Esophagus (tissue), 2 donors: ENCODE measurements around the gene ZNF557. TPM values are rescaled to one million over a fixed set of nuclear protein-coding genes. Genes with fewer than 3 reads are reported as not detected.
A peak's percentile ranks its signal among the peaks of the same experiment; 100 is the strongest.

Experiments
- H3K27ac ChIP-seq, 2 donors: one replicate each; pipeline ENCODE4 v1.5.1; 2013; ENCODE audit warnings: low read depth in 2 of 2, mild to moderate bottlenecking in 2 of 2, inconsistent platforms in 1 of 2, low read length in 1 of 2, moderate library complexity in 1 of 2
- H3K27me3 ChIP-seq, 2 donors: one replicate each; pipeline ENCODE4 v1.6.1; 2013; ENCODE audit warnings: low read length in 2 of 2, control low read depth in 1 of 2, mild to moderate bottlenecking in 1 of 2; ENCODE audit not compliant: insufficient read depth in 2 of 2, control insufficient read depth in 1 of 2
- H3K36me3 ChIP-seq, 2 donors: one replicate each; pipeline ENCODE4 v1.6.1; 2013; ENCODE audit warnings: low read length in 1 of 2; ENCODE audit not compliant: control insufficient read depth in 2 of 2, insufficient read depth in 2 of 2
- H3K4me1 ChIP-seq, 2 donors: one replicate each; pipeline ENCODE4 v1.6.1; 2013; ENCODE audit warnings: low read length in 1 of 2; ENCODE audit not compliant: control insufficient read depth in 2 of 2, insufficient read depth in 2 of 2
- H3K4me3 ChIP-seq, 2 donors: one replicate each; pipeline ENCODE4 v1.5.1; 2013; ENCODE audit warnings: low read length in 2 of 2, mild to moderate bottlenecking in 2 of 2, low read depth in 1 of 2, moderate library complexity in 1 of 2
- H3K9me3 ChIP-seq, 2 donors: one replicate each; pipeline ENCODE4 v1.6.1; 2013; ENCODE audit warnings: mild to moderate bottlenecking in 2 of 2, low read depth in 1 of 2, low read length in 1 of 2, moderate library complexity in 1 of 2; ENCODE audit not compliant: control insufficient read depth in 2 of 2, insufficient read depth in 1 of 2
- WGBS, 2 donors: extraction: QIAGEN DNeasy Blood & Tissue Kit; methylation state at CpG; one replicate each; pipeline ENCODE4 v1.1.7; 2013; 5-methylcytosine and 5-hydroxymethylcytosine counted together
- polyA plus RNA-seq, 2 donors: library from polyadenylated mRNA; stranded (reverse); fragments of 200-250 nt; gene quantifications; one replicate each; pipeline ENCODE4 v1.2.3, GENCODE V29; 2013
- donor health status: healthy with polysubstance abuse.
- donor health status: Bipolar disorder and iron deficiency.

The ZNF557 gene
- polyA plus RNA-seq, 2 donors, result 1.7 to 2.4 TPM

- Histone ChIP-seq H3K27me3 (no peaks in the 10 kb centered on the region), H3K4me3 (peak overlapping the region; percentile 71 to 76), H3K36me3 (peaks cover 2 to 9% of the 10 kb centered on the region in 2 donors), H3K9me3 (peaks cover 0 to 3% of the 10 kb centered on the region in 2 donors), H3K4me1 (peaks cover 0 to 2% of the 10 kb centered on the region in 2 donors), H3K27ac (peak overlapping the region; percentile 84 to 90)
- 0 to 1% methylated on average over 12 of the region's 12 CpGs for WGBS, 2 donors
Measured at GRCh38 chr19:7069904-7070226, 362 bp downstream of the ZNF557 start.

- H3K4me1 ChIP-seq, result peaks cover 0 to 2% of the 10 kb centered on the region in 2 donors
- WGBS, 2 donors, result 93 to 95% methylated on average over 6 of the region's 6 CpGs
- no peak overlapping the region for H3K4me3 ChIP-seq
- no peak overlapping the region for H3K27ac ChIP-seq
- peaks cover 3 to 24% of the 10 kb centered on the region in 2 donors for H3K9me3 ChIP-seq
- no peaks in the 10 kb centered on the region for H3K27me3 ChIP-seq
- peaks cover 19 to 29% of the 10 kb centered on the region in 2 donors for H3K36me3 ChIP-seq
Measured at GRCh38 chr19:7072541-7072940, 3.0 kb downstream of the ZNF557 start.

DNA sequence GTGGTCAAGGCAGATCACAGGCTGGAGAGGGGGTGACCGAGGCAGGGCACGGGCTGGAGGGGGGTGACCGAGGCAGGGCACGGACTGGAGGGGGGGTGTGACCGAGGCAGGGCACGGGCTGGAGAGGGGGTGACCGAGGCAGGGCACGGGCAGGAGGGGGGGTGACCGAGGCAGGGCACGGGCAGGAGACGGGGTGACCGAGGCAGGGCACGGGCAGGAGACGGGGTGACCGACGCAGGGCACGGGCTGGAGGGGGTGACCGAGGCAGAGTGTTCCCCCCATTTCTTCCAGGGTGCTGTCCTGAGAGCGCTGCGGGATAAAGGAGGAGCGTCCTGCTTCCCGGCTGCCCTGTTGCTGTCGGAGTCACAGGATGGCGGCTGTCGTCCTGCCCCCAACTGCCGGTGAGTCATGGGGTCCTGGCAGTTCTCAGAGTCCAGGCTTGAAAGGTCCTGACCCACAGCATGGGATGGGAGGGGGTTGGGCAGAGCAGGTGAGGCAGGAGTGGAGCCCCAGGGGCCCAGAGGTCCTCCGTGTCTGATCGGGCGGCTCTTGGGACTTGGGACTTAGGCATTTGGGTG, 5.3 kb downstream of the ZNF557 start:
- H3K9me3 ChIP-seq, result peaks cover 4 to 26% of the 10 kb centered on the region in 2 donors
- H3K27me3 ChIP-seq, result no peaks in the 10 kb centered on the region
- H3K4me1 ChIP-seq, result peaks cover 0 to 2% of the 10 kb centered on the region in 2 donors
- no peak overlapping the region for H3K27ac ChIP-seq
- H3K36me3 ChIP-seq, result peaks cover 23 to 35% of the 10 kb centered on the region in 2 donors
- WGBS, 2 donors, result 96 to 98% methylated on average over 29 of the region's 29 CpGs
- H3K4me3 ChIP-seq, result no peak overlapping the region

DNA sequence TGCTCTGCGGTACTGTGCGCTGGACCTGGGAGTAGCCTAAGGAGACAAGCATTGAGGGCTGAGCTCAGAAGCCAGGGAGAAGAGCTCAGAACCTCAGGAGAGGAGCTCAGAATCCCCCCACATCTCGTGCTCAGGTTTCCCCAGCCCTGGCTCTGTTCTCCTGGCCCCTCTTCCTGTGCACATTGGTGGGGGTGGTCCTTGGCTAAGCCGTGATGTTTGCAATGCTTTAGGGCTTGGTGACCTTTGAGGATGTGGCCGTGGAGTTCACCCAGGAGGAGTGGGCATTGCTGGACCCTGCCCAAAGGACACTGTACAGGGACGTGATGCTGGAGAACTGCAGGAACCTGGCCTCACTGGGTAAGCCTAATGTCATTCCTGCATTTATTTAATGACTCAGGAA, 6.6 kb downstream of the ZNF557 start:
- Histone ChIP-seq H3K4me1 (no peaks in the 10 kb centered on the region), H3K27me3 (no peaks in the 10 kb centered on the region), H3K9me3 (peaks cover 15 to 39% of the 10 kb centered on the region in 2 donors), H3K4me3 (no peak overlapping the region), H3K36me3 (peaks cover 33 to 49% of the 10 kb centered on the region in 2 donors), H3K27ac (no peak overlapping the region)
- 97 to 98% methylated on average over 6 of the region's 6 CpGs for WGBS, 2 donors

- Histone ChIP-seq H3K4me3 (no peak overlapping the region), H3K36me3 (peaks cover 44 to 59% of the 10 kb centered on the region in 2 donors), H3K27ac (no peak overlapping the region), H3K4me1 (no peaks in the 10 kb centered on the region), H3K9me3 (peaks cover 22 to 49% of the 10 kb centered on the region in 2 donors), H3K27me3 (no peaks in the 10 kb centered on the region)
- 97 to 98% methylated on average over 2 of the region's 2 CpGs for WGBS, 2 donors
Measured at GRCh38 chr19:7078008-7078407, 8.5 kb downstream of the ZNF557 start.

- H3K36me3 ChIP-seq, result peaks cover 32 to 40% of the 10 kb centered on the region in 2 donors
Measured at GRCh38 chr19:7083076-7083956, 13.8 kb downstream of the ZNF557 start.

DNA sequence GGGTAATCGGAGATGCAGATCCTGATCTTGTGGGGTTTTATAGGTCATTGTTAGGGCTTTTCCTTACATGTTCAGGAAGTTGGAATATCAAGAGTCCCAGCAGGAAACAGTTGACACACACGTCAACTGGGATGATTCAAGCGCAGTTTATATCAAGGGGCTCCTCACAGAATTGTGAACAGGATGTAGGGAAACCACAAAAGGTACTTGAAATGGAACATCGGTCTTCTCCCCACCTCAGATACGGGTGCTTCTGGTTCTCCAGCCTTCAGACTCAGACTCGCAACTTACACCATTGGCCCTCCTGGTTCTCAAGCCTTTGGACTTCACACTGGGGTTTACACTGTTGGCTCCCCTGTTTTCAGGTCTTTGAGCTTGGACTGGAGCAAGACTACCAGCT, 19.5 kb downstream of the ZNF557 start:
- no peak overlapping the region for H3K4me3 ChIP-seq
- 87 to 89% methylated on average over 6 of the region's 6 CpGs for WGBS, 2 donors
- peaks cover 0 to 3% of the 10 kb centered on the region in 2 donors for H3K36me3 ChIP-seq
- H3K4me1 ChIP-seq, result no peaks in the 10 kb centered on the region
- H3K9me3 ChIP-seq, result peaks cover 10 to 20% of the 10 kb centered on the region in 2 donors
- no peak overlapping the region for H3K27ac ChIP-seq
- no peaks in the 10 kb centered on the region for H3K27me3 ChIP-seq

More at GRCh38 chr19:7083076-7083956, 13.8 kb downstream of the ZNF557 start:
- no peak overlapping the region for H3K4me3 ChIP-seq
- H3K27me3 ChIP-seq, result no peaks in the 10 kb centered on the region
- peaks cover 32 to 42% of the 10 kb centered on the region in 2 donors for H3K9me3 ChIP-seq
- no peaks in the 10 kb centered on the region for H3K4me1 ChIP-seq
- 97 to 98% methylated on average over 15 of the region's 15 CpGs for WGBS, 2 donors
- no peak overlapping the region for H3K27ac ChIP-seq

DNA sequence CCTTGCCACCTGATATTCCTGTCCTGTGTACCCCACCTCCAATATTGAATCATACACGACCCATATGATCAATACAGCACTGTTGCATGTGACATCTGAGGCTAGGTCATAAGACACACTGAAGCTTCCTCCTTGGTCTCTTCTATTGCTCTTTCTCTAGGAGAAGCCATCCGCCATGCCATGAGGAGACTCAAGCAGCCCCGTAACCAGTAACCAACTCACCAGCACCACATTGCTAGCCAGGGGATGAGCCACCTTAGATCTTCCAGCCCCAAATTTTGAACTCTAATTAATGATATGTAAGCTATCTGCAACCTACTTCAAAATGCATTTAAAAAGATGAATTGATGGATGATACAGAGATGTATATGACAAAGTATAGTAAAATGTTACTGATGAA, 28.6 kb downstream of the ZNF557 start:
- H3K9me3 ChIP-seq, result peaks cover 0 to 3% of the 10 kb centered on the region in 2 donors
- no peaks in the 10 kb centered on the region for H3K36me3 ChIP-seq
- H3K27ac ChIP-seq, result no peak overlapping the region
- WGBS, 2 donors, result 95 to 97% methylated on average over 3 of the region's 3 CpGs
- no peak overlapping the region for H3K4me3 ChIP-seq
- H3K4me1 ChIP-seq, result no peaks in the 10 kb centered on the region
- no peaks in the 10 kb centered on the region for H3K27me3 ChIP-seq

GRCh38 chr19:7098701-7099596, 29.4 kb downstream of the ZNF557 start:
- peak overlapping the region; percentile 93 to 98 for H3K27ac ChIP-seq
- H3K36me3 ChIP-seq, result no peaks in the 10 kb centered on the region
- WGBS, 2 donors, result 0 to 1% methylated on average over 71 to 78 of the region's 78 CpGs
- H3K4me3 ChIP-seq, result peak overlapping the region; percentile 63 to 69
- no peaks in the 10 kb centered on the region for H3K27me3 ChIP-seq
- H3K4me1 ChIP-seq, result no peaks in the 10 kb centered on the region
- peaks cover 0 to 3% of the 10 kb centered on the region in 2 donors for H3K9me3 ChIP-seq
